HG03378 (cell line): Measurements from ENCODE around the gene XKR3.
"Not testable (repeated sequence)": the region's sequence is repeated elsewhere in the genome, so short reads cannot be mapped to it uniquely, and the experiment has no call there.

Experiments
- ATAC-seq: cut with Tn5 transposase; IDR thresholded peaks from one replicate; pipeline ENCODE4 v1.9.1; 2021; ENCODE audit warnings: mild to moderate bottlenecking, moderate library complexity; ENCODE audit not compliant: unreplicated experiment

Gene XKR3

DNA sequence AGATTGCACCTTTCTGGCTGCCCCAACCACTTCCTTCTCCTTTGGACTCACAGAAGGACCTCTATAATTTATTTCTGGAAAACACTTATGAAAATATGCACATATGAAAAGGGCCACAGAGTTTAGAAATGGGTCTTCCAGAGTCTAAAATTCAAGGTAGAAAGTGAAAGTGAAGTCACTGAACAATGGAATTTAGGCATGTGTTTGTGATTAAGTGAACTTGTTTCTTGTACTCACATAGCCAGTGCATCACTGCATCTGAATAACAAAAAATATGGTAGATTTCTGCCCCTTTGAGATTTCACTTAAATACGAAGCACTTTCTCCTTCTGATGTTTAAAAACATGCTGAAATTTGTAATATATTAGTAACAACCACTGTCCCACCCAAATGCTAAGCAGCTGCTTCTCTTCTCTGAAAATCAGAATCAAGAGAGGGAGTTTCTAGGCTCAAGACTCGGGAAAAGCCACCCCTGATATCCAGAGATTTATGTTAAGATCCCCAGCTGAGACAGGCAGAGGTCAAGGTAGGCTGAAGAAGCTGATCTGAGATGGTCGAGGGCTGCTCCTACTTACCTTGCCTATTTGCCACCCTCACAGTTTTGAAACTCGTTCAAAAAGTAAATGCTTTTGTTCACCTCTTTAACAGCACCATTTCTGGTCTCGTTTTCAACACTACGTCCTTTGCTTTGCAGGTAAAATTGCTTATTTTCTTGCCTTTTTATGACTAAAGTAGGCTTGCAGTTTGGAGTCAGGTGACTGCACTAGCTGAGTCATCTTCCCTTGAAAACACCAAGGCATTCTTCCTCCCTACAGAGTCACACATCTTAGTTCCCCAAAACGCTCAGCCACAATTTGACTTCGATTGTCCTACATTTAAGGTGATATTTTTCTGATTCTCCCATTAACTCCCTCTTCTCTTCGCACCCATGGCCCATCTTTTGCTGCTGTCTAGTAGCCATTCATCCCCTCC is at the start of gene XKR3:
Gene XKR3 (minus strand): TSS at position 696 of the 972 bp plus-strand sequence. CDS start 17,338 bp downstream, outside the sequence.
- ATAC-seq, result no peak

DNA sequence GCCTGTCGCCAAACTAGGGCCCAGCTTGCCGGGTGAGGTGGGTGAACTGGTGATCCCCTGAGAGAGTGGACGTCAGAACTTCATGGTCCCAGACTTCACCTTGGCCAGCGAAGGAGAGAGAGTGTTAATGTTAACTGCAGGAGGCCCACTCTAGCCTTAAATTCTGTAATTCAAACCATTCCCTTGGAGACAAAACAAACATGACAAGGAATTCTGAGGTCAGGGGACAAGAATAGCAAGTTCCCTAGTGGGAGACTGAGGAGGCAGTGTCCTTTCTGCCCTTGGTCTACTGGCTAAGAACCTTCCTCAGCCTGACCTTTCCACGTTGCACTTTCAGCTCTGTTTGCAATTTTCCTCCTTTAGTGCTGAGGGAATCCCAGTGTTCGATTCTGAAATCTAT is 44.4 kb upstream of the XKR3 start:
- ATAC-seq, result not testable (repeated sequence)

DNA sequence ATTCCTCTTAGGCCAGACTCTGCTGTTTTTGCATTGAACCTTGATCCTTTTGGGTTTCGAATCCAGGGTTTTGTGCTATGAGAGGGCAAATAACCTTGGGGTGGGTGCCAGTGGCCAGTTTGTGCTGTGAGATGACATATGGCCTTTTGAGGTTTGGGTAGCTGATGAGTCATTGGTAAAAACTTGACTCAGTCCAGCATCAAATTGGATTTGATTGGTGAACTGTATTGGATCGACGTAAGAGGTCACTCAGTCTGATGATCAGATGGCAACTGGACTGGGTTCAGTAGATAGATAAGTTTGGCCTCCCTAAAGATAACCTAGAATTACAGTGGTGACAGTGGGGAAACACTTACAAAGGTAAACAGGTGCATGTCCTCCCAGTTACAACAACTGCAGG is 41.0 kb upstream of the XKR3 start:
- no peak for ATAC-seq

DNA sequence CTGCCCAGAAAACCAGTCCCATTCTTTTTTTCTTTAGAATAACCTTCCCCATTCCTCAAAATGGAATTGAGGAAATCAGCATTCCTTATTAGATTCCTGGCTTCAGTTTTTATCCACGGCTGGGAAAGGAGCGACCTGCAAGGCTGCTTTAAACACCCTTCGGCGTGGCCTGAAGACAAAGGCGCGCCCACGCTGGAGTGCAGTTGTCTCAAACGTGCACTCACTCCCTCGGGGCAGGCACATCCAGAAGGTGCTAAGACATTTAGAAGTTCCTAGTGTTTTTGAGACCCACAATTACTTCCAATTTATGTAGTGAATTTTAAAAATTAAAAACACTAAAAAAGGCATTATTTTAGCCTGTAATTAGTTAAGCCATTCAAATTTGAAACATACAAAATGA is 31.6 kb upstream of the XKR3 start:
- not testable (repeated sequence) for ATAC-seq

DNA sequence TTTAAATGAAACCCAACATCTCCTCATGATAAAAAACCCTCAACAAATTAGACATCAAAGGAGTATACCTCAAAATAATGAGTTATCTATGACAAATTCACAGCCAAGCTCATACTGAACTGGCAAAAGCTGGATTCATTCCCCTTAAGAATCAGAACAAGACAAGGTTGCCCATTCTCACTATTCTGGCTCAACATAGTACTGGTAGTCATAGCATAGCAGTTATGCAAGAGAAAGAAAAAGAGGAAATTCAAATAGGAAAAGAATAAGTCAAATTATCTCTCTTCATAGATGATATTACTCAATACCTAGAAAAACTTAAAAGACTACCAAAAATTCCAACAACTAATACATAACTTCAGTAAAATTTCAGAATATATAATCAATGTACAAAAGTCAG is 29.4 kb upstream of the XKR3 start:
- no peak for ATAC-seq

DNA sequence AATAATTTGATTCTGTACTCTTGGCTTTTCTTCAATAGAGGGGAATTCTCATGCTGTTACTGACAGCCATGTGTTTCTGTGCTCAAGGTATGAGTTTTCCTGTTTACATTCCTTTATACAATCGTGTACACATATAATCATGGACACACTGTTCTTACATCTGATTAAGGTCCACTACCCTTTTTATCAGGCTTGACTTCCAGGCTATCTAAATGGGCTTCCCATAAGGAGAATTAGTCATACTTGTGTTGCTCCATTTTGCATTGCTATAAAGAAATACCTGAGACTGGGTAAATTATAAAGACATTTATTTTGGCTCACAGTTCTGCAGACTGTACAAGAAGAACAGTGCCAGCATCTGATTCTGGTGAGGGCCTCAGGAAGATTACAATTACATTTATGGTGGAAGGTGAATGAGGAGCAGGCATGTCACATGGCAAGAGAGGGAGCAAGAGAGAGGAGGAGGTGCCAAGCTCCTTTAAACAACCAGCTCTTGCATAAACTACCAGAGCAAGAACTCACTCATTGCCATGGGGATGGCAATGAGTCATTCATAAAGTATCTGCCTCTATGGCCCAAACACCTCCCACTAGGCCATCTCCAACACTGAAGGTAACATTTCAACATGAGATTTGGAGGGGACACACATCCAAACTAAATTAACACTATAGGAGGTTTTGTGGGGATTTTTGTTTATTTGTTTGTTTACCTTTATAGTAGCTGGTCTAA is 26.2 kb upstream of the XKR3 start:
- not testable (repeated sequence) for ATAC-seq

DNA sequence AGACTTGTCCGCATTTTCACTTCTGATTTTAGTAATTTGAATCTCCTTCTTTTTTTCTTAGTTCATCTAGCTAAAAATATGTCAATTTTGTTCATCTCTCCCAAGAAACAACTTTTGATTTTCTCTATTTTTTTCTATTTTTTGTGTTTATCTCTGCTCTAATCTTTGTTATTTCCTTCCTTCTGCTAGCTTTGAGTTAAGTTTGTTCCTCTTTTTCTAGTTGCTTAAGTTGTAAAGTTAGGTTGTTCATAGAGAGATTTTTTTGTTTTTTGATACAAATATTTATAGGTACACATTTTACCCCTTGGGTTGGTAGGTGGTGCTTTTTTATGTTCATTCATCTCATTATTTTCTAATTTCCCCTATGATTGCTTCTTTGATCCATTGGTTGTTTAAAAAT is 22.1 kb upstream of the XKR3 start:
- no peak for ATAC-seq

DNA sequence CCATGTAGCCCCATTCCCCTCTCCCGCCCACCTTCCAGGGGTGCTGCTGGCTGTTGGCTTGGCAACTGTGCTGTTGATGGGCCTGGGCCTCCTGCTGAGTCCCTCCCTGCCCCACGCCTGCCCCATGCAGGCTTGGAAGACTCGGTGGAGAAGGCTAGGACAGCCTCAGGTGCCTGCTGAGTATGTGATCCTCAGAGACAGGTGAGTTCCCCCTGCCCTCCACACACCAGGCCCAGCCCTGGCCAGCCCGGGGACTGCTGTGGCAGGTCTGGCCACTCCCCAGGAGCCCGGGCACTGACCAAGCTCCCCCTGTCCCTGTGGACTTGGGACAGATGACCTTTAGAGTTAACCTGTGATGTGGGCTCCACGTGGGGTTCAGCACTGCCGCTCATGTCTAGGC is 20.7 kb upstream of the XKR3 start:
- ATAC-seq, result no peak

DNA sequence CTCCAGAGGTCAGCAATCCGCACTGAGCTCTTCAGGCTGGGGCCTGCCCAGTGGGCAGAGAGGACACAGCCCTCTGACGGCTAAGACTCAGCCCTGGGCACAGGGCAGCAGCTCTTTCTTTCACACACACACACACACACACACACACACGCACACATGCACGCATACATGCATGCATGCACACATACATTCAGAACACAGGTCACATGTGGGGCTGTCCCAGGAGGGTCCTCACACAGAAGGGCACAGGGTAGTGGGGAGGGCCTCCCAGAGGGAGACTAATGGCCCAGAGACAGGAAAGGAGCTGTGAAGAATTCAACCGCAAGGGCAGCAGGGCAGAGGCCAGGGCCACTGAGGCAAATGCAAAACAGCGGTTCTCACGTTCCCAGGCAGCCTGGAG is 20.3 kb upstream of the XKR3 start:
- no peak for ATAC-seq

DNA sequence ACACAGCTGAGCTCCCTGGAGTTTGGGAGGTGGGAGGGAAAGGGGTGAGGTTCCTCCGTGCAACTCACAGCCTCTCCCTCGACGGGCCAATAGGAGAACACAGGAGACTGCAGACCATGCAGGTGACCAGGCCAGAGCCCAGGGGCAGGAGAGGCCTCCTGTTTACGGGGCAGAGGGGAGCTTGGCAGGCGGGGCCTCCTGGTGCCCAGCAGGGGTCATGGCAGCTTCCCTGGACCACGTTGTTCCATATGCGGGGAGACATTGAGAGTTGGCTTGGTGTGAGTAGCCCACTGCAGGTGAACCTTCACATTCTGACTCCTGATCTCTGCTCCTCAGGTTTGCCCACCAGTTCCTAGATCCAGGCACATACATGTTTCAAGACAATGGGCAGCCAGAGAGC is 19.3 kb upstream of the XKR3 start:
- ATAC-seq, result no peak

DNA sequence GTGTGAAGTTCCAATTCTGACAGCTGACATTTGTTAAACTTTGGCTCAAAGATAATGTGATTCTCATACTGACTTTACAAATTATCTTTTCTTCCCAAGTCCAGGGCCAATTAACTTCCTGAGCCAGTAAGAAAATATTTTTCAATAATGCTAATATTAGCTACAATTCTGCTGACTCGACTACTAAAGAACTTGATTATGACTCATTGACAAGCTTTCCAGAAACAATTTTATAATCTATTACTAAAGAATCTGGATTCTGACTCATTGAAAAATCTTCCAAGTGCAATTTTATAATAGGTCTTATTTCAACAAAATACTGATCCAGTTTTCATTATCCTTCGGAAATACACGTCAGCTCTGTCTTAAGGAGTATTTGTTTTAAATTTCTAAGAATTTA is 12.9 kb upstream of the XKR3 start:
- ATAC-seq, result no peak

DNA sequence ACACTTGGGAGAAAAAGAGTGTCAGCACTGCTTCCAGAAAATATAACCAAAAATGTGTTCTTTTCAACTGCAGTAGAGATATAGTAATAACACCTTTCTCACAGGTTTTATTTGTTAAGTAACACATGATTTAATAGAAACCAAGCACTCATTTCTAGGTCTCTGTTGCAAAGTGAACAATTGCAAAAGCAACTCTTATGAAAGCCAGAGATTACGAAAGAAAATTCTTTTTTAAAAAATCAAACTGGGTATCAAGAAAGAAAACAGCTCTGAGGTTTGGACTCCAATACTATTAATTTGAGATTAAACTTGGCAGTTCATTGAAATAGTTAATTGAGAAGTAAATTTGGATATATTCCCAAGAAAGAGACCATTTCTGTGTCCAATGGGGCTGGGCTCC is 9.8 kb upstream of the XKR3 start:
- ATAC-seq, result no peak

DNA sequence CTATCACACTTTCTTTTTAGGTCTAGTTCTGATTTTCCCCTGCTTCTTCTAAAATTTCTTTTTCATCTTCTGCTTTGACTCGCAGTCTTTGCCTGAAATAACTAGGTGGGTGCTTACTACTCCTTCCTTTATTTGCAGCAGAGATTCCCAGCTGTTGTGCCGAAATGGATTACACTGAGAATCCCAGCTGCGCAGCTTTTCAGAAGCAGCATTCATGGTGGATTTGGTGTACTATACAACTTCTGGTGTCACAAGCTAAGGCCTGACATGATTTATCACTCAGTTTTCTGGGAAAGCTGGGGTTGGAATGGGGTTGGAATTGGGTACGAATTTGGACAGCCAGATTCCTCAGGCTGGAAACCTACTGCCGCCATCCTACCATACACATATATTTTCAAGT is 6.0 kb upstream of the XKR3 start:
- no peak for ATAC-seq

DNA sequence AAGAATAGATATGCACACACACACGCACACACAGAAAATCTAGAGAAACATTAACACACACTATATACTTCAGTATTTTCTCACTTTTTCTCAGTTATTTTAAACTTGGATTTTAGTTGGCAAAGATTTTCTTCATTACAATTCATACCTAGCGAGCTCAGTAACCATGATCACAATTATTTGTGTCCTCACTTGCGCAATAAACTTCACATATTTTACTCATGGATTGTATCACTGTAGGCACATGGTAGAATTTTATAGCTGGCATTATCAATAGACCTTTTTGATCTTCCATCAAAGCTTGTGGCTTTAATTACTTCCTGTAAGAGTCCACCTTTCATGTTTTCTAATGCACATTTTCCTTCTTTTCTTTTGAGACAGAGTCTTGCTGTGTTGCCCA is 4.8 kb upstream of the XKR3 start:
- no peak for ATAC-seq

DNA sequence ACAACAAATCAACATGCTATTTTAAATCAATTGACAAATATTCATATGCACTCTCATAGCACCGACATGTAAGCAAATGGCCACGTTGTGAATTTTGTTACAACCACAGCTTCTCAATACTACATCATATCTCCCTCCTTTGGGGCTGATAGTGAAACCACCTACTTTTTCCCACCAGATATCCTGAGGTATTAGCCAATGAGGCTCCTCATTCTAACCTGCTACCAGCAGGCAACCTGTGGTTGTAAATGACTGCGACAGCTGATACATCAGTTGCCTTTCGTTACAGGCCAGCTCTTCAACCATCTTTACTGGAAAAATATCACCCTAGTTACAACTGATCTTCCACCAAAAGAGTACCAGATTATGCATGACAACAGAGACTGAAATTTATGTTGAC is 3.7 kb upstream of the XKR3 start:
- ATAC-seq, result no peak

DNA sequence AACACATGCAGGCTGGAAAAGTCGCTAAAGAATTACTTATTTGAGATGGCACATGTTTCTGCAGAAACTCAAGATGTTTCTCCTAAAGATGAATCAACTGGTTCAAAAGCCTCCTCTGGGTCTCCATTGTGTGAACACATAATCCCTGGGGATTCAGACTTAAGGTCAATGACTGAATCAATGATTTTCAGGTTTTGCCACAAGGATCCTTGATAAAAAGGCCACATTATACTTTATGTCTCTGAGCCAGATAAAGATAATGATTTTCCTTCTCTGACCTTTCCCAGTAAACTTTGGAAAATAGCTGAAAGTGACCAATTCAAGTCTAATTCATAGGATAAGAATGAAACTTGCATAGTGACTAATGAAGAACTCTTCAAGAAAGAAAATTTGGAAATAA is 2.3 kb upstream of the XKR3 start:
- ATAC-seq, result no peak

DNA sequence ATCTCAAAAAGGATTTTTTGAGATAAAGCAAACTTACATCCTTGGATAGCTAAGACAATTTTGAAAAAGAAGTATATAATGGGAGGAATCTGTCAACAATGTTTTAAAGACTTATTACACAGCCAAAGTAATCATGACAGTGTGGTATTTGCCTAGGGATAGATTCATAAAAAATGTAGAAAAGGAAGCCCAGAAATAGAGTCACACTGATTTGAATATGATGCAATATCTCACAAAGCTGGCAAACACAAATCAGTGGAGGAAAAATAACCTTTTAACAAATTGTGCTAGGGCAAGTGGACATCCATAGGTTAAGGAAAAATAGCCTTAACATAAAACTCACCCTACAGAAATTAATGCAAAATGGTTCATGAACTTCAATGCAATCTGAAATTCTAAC is 6.0 kb downstream of the XKR3 start:
- ATAC-seq, result no peak

DNA sequence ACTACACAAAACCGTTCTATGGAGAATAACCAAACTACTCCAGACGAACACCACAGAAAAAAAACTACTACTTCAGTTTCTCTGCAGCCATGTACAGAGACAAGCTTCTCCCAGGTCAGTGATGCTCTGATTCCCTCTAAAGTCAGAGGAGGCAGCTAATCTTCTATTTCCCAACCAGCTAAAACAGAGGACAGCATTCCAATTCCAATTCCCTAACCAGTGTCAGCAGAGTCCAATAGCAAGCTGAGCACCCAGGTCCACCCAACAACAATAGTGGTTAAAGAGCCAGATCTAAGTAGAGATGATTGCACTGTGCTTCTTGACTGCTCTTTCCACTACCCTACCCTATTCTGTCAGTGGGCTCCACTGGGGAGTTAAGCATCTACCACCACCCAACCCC is 6.7 kb downstream of the XKR3 start:
- ATAC-seq, result no peak

DNA sequence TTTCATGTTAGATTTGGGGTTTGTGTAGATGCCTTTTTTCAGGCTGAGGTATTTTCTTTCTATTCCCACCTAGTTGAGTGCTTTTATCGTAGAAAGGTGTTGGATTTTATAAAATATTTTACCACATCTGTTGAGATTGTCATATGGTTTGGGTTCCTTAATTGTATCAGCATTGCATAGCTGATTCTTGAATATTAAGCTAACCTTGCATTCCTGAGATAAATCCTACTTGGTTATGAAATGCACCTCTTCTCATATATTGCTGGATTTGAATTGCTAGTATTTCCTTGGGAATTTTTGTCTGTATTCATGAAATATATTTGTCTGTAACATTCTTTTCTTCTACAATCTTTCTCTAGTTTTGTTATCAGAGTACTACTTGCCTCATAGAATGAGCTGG is 10.1 kb downstream of the XKR3 start:
- no peak for ATAC-seq

DNA sequence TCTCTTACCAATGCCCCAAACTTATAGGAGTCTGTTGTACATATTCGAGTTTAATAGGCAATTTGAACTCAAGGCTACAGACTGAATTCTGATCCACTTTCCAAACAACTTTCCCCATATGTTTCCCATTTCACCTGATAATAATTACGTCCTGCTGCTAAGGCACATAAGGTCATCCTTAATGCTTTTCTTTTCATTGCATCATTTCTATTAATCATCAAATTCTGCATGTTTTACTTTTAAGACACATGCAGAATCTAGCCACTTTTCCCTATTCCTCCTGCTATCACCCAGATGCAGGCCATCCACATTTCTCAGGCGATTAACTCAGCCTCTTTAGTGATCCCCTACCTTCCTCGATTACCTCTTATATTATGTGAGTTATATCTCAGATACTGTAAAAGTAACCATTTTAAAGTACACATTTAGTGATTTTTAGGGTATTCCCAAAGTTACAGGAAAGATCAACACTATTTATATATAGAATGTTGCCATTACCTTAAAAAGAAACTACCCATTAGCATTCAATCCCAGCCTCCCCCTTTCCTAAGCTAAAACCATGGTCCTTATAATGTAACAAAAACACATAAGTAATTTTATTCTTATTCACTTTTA is 14.9 kb downstream of the XKR3 start:
- ATAC-seq, result no peak

DNA sequence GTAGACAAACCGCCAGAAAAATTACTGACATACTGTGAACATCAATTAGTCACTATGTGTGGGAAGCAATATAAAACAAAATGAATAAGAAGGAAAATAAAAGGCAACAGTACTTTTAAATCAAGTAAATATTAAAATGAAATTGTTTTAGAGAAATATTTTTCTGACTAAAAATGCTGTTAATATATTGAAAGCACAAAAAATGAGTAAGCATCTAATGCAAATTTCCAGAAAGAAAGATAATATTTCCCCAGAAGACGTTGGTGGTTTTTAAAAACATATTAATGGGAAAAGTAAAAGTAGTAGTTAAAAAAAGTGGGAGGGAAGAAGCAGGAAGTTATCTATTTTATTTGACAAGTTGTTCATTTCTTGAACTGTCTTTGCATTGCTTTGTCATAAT is 16.5 kb downstream of the XKR3 start:
- ATAC-seq, result no peak

DNA sequence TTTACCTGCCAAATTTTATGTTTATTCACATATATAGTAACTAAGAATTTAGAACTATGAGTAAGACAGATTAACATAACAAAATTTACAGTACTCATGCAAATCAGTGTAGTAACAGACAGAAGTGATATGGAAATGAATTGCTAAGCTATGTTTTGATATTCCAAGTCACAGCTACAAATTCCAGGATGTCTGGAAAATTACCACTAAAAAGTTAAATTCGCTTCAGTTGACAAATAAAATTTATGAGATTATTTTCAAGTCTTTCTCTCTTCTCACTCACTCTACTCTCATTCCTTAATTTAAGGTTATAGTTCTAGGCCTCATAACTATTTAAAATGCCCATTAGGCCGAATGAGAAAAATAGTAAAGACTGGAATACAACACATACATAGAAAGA is 18.1 kb downstream of the XKR3 start:
- no peak for ATAC-seq
